Measurements from ENCODE around the gene HERPUD1. TPM values are rescaled to one million over a fixed set of nuclear protein-coding genes. Genes with fewer than 3 reads are reported as not detected.

Gene HERPUD1
- polyA plus RNA-seq, 1 experiment, result 306 TPM

DNA sequence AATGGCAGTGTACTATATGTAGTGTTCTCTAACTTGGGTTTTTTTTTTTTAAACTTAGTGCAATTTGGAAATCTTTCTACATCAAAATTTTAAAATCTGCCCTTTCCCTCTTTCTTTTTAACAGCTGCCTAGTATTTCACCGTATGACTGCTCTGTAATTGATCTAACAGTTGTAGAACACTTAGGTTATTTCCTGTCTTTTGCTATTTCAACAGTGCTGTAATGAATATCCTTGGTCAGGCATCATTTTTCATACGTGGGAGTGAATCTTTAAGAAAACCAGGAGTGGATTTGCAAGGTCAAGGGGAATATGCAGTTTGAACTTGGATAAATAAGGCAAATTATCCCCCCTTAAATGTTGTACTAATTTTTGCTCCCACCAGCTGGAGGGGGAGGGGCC is 61.3 kb downstream of the HERPUD1 start:
- TF ChIP-seq, protein P1, sequence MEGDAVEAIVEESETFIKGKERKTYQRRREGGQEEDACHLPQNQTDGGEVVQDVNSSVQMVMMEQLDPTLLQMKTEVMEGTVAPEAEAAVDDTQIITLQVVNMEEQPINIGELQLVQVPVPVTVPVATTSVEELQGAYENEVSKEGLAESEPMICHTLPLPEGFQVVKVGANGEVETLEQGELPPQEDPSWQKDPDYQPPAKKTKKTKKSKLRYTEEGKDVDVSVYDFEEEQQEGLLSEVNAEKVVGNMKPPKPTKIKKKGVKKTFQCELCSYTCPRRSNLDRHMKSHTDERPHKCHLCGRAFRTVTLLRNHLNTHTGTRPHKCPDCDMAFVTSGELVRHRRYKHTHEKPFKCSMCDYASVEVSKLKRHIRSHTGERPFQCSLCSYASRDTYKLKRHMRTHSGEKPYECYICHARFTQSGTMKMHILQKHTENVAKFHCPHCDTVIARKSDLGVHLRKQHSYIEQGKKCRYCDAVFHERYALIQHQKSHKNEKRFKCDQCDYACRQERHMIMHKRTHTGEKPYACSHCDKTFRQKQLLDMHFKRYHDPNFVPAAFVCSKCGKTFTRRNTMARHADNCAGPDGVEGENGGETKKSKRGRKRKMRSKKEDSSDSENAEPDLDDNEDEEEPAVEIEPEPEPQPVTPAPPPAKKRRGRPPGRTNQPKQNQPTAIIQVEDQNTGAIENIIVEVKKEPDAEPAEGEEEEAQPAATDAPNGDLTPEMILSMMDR (IDR thresholded peaks at IDR 0.05; ENCODE audit: insufficient read depth, low read depth, low read length), result no peak
- ChIA-PET POLR2A (no interaction called here), CTCF (interaction anchor here (1.2 kb wide), 1 partner anchor 17 kb away, joined by 4 read pairs; no protein-coding TSS in a partner anchor)
- Histone ChIP-seq H3K27me3 (ENCODE audit: control insufficient read depth, insufficient read depth, low read length) (no peaks in the 10 kb centered on the region), H3K36me3 (ENCODE audit: control insufficient read depth, insufficient read depth, low read length) (no peaks in the 10 kb centered on the region), H3K4me3 (ENCODE audit: low read depth, low read length) (no peak overlapping the region)
- no peak for DNase-seq (ENCODE audit: low read depth)

DNA sequence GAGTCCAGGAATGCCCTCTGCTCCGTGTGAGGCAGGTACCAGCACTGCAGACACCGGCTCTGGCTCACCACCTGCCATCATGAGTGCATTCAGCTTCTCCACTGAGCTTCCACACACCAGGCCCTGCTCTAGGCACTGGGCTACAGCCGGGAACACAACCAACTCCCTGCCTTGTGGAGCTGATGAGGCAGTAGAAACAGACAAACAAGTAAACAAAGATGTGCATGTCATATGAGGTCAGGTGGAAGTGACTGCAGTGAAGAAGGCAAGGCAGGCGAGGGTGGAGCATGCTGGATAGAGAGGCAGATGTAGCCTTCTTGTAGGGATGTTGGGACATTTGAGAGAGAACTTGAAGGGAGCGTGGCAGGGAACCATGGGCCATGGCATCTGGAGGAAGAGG is 62.4 kb downstream of the HERPUD1 start:
- no peak for DNase-seq (ENCODE audit: low read depth)
- POLR2A ChIA-PET, result no interaction called here
- CTCF ChIA-PET, result no interaction called here
- no peak overlapping the region for H3K4me3 ChIP-seq (ENCODE audit: low read depth, low read length)
- H3K36me3 ChIP-seq (ENCODE audit: control insufficient read depth, insufficient read depth, low read length), result no peaks in the 10 kb centered on the region
- no peaks in the 10 kb centered on the region for H3K27me3 ChIP-seq (ENCODE audit: control insufficient read depth, insufficient read depth, low read length)
- TF ChIP-seq, protein P1 (IDR thresholded peaks at IDR 0.05; ENCODE audit: insufficient read depth, low read depth, low read length), result no peak

Other genes with a start within 250 kb of the HERPUD1 start
- gene MT1X, start 249.7 kb upstream of the HERPUD1 start, polyA plus RNA-seq (2011; rRNA removed), result 55.5 and 60.2 TPM in 2 replicates
- 51.8 and 61.2 TPM in 2 replicates for gene NUP93, start 202.0 kb upstream of the HERPUD1 start, polyA plus RNA-seq (2011; rRNA removed)
- not detected in 2 replicates for gene SLC12A3, start 66.9 kb upstream of the HERPUD1 start, polyA plus RNA-seq (2011; rRNA removed)
- gene CETP, start 29.8 kb downstream of the HERPUD1 start, polyA plus RNA-seq (2011; rRNA removed), result 0.04 and 0.07 TPM in 2 replicates
- 15.4 and 19.2 TPM in 2 replicates for gene NLRC5, start 57.4 kb downstream of the HERPUD1 start, polyA plus RNA-seq (2011; rRNA removed)
- 51.0 and 80.6 TPM in 2 replicates for gene CPNE2, start 160.4 kb downstream of the HERPUD1 start, polyA plus RNA-seq (2011; rRNA removed)